Limb (tissue), 2 donors: Measurements from ENCODE around the gene LRRN1.

Experiments used
- DNase-seq, 2 donors: peaks; one replicate each; pipeline ENCODE4 v3.0.0-alpha.2; 2016; ENCODE audit errors: extremely low spot score in 2 of 2

LRRN1 gene

DNA sequence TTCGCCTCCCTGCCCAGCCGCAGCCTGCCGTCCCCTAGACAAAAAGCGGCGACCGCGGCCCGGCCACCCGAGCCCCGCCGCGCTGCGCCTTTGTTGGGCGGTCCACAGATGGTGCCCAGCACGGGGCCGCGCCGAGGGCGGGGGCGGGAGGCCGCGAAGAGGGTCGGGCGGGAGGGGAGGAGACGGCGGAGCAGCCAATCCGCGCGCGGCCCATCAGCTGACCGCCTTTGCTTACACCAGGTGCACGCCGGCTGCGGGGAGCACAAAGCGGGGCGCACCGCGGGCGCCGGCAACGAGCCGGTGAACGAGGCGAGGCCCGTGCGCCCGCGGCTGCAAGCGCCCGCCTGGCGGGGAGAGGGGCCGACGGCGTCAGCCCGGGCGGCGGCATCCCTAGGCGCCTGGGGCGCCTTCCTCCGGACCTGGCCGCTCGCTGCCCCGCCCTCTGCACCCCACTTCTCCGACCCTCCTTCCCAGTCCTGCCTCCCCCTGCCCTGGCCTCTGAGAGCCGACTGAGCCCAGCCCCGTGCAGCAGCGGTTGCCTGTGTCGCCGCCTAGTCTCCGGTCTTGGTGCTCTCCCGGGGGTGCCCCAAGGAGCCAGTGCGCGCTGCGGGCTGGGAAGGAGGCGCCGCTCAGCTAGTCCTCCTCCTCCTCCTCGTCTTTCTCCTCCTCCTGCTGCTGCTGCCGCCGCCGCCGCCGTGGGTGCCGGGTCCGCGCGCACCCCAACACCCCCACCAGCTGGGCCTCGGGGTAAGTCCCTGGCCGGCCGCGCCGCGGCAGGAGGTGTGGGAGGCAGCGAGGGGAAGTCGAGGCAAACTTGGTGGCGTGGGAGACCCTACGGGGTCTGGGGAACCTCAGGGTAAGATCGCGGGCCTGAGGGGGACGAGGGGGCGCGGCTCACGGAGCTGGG lies at the start of gene LRRN1:
TSS of gene LRRN1 (plus strand) at position 259 of the 907 bp plus-strand sequence. CDS start 45,211 bp downstream, outside the sequence.
- DNase-seq = peak; percentile 86 to 92

DNA sequence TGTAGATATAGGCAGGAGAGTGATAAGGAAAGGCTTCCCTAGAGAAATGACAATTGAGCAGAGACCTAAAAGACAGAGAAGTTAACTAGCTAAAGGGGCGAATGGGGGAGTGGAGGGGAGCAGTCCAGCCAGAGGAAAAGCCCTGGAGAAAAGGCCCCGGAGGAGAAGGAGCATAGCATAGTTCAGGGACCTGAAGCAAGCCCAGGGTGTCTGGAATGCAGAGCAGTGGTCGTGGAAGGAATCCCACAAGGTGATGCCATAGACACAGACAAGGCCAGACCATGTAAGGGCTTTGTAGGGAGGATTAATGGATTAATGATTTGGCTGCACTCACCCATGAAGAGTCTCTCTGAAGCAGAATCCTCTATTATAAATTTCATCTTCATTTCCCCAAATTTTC lies 45.8 kb upstream of the LRRN1 start:
- no peak for DNase-seq

DNA sequence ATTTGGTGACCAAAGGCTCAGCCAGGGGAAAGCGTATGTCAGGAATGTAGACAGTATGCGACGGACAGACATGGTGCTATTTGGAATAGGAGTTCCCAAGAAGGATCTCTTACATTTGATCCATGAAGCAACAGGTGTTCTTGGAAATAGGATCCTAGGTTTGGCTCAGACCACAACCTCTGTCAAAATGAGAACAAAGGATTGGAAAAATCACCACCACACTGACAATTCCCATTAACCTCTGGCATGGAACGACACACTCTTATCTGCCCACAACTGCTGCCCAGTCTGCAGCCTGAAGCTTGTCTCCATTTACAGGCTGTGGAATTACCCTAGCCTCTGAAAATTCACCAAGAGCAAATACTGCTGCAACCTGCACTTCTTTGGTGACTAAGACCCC lies 33.6 kb upstream of the LRRN1 start:
- peak in 1 of 2 donors; percentile 34 for DNase-seq

DNA sequence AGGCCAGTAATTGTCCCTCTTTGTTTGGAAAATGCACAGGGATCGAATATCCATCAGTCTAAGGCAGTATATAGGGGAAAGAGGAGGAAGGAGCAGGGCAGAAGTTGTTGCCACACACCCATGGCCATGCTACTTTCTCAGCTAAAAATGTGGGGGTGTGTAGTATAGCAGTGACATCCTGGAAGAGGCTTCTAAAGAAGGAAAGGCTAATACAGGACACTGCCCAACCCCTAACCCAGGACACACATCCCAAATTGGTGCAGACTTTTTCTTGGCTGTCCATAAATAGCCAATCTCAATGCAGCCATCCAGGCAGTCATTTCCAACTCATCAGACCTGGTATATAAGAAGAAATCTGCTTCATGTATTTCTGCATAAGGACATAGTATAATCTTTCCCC lies 33.1 kb upstream of the LRRN1 start:
- DNase-seq = no peak

DNA sequence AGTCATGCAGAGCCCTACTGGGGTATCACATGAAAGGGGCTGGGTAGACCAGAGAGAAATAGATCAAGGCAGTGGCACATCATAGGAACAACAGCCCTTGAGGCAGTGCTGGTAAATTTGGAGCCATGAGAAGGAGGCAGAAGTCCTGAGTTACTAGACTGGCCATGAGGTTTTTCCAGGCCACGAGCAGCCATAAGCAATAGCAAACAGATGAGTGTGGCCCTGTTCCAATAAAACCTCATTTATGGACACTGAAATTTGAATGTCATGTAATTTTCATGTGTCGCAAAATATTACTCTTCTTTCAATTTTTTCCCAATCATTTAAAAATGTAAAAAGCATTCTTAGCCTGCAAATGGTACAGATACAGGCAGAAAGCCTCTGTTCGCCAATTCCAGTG lies 28.1 kb upstream of the LRRN1 start:
- DNase-seq = no peak

DNA sequence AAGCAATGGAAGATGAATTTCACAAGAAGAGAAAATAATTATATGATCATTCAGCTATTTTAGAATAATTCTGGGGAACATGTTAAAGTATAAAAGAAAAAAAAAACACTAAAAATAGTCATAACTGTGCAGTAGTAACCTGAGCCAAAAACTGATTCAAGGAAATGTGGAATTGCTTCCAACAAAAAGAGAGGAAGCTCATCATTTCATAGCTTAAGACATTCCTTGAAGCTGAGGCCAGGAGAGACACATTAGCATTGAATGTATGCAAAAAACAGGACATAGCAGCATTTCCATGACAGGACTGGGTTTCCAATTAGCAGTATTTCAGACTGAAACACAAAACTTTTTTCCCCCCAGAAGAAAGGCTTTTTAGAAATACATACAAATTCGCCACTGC lies 27.7 kb upstream of the LRRN1 start:
- peak in 1 of 2 donors; percentile 58 for DNase-seq

DNA sequence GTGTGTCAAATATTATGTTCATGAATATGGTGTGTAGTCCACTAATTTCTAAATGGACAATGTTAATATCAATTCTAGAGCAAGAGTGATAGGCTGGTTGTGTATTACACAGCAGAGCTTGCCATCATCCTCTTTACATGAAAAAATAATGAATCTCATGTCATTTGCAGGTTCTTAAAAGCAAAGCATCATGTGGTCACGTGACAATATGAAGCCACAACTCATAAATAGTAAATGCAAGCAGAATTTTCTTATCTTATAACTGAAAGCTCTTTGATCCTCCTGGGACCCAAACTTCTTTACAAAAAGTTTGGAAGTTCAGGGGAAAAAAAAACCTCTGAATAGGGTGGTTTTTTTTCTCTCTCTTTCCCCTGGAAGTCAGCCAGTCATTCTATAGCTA lies 26.9 kb upstream of the LRRN1 start:
- DNase-seq = no peak

DNA sequence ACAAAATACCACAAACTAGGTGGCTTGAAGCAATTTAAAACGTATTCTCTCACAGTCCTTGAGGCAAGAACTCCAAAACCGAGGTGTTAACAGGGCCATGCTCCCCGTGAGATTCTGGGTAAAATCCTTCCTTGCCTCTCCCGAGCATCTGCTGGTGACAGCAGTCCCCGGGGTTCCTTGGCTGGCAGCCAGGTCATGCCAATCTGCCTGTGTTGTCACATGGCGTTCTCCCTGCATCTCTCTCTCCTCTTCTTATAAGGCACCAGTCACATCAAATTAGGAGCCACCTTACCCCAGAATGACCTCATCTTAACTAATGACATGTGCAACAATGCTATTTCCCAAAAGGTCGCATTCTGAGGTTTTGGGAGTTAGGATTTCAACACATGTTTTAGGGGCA lies 26.3 kb upstream of the LRRN1 start:
- peak in 1 of 2 donors; percentile 59 for DNase-seq

DNA sequence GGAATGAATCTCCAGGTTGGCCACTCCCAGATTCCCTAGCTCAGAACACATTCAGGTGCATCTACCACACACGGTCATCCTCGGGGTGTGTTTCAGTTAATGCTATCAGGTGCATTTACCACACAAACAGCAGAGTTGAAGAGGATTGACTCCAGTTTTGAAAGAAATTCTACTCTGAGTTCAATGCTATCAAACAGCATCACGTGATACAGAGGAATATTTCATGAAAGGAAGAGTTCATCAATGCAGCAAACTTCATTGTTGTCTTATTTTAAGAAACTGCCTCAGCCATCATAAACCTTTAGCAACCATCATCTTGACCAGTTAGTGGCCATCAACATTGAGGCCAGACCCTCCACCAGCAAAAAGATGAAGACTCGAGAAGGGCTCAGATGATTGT lies 22.6 kb upstream of the LRRN1 start:
- no peak for DNase-seq

DNA sequence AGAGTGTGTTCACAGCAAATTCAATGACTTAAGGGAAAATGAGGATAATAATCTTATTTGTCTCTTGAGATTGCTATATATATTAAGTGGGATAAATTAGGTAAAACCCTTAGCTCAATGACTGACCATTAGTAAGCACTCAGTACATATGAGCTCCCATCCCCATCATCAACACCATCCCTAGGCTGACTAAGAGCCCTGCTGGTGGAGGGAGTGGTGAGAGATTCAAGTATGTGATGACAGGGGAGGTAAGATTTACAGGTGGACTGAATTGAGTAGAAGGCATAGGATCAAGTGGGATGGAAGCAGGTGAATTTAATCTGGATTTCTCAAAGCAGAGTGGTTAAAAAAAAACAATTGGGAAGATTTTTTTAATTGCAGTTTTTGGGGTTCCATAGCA lies 21.0 kb upstream of the LRRN1 start:
- DNase-seq = no peak

DNA sequence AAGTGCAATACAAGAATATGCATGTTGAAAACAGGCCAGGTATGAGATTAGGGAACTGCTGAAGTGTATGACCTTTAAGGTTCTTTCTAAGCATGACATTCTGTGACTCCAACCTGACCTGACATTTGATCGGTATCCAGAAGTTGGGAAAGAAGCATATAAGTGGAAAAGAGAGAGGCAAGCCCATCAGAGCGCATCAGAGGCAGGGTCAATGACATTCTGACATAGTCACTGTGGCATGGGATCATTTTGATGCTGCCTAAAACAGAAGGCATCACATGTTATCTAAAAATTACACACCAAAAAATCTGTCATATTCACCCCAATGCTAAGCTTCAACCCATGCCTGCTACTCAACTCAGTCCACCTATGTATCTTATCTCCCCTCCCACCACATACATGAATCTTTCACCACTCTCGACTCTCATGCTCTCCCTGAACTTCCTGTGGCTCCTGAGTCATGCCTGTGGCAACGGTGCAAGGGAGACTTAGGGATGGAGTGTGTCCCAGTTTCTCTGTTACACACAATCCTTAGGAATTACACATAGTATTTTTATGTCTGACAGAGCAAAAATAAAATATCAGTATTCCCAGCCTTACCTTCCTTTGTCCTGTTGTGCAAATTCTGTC lies 20.5 kb upstream of the LRRN1 start:
- DNase-seq = no peak

DNA sequence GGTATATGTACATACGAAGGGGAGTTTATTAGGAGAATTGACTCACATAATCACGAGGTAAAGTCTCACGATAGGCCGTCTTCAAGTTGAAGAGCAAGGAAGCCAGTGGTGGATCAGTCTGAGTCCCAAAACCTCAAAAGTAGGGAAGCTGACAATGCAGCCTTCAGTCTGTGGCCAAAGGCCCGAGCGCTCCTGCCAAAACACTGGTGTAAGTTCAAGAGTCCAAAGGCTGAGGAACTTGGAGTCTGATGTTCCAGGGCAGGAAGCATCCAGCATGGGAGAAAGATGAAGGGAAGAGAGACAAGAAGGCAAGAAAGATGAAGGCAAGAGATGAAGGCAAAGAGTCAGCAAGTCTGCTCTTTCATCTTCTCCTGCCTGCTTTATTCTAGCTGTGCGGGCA lies 16.8 kb upstream of the LRRN1 start:
- DNase-seq = no peak

DNA sequence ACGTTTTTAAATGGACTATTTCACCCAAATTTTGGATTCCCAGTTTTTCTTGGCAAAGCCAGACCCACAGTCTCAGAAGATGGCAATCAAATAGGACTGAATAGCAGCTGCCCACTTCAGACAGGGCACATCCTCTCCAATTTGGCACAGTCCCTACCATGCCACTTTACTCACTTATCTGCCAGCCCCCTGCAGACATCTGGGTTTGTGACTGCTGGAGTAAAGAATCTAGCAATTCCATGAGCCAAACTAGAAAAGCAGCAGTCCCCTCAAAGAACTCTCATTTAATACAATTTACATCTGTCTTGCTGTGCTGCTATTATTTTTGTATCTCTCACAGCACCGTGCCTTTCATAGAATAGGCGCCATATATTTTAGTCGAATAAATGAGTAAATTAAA lies 16.0 kb upstream of the LRRN1 start:
- no peak for DNase-seq

DNA sequence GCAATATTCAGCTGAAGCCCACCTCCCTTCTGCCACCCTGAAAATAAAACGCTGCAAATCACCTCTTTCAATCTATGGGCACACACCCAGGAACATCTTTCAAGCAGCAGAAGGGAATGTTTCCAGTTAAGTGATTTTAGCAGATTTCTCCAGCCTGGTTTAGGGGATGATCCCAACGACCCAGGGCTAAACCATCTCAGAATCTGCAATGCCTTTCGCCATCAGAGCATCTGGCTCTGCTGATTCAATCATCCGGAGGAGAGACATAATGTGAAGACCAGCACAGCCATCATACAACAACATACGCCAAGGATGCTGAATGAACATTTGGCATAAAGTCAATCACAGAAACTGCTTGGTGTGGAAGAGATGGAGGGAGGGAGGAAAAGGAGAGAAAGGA lies 15.5 kb upstream of the LRRN1 start:
- DNase-seq = no peak

DNA sequence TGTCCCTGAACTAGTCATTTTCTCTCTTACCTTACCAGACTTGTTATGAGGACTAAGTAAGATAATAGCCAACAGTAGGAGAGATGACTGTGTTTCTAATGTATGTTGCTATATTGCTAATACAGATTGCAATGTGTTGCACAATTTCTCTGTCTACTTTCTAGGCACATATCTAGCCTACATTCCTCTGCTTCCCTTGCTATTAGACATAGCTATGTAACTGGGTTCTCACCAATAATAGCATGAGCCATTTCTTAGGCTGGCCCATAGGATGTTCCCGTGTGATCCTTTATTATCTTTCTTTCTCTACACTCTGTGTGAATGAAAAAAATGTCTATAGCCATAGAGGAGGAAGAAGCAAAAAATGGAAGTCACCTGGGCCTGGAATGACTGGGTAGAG lies 6.8 kb upstream of the LRRN1 start:
- DNase-seq = no peak

DNA sequence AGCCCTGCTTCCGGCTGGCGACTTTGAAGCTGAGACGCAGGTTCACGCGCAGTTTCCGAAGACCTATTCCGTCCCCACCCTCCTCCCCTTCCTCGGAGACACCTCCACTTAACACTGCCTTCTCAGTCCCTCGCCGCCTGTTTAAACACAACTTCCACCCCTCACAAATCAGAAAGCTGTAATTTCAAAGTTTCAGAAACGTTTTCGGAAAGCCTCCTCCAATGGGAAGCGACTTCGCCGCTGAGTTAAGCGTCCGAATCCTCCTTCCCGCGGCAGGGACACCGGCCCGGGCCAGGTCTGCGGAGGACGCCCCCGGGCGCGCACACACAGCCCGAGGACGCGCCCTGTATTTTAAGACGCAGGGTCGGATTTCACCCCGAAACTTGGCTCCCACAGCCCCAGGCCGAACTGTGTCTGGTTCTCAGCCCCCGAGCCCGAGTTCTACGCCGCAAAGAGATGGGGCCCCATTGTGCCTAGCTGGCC lies 559 bp upstream of the LRRN1 start:
- peak in 1 of 2 donors; percentile 51 for DNase-seq

DNA sequence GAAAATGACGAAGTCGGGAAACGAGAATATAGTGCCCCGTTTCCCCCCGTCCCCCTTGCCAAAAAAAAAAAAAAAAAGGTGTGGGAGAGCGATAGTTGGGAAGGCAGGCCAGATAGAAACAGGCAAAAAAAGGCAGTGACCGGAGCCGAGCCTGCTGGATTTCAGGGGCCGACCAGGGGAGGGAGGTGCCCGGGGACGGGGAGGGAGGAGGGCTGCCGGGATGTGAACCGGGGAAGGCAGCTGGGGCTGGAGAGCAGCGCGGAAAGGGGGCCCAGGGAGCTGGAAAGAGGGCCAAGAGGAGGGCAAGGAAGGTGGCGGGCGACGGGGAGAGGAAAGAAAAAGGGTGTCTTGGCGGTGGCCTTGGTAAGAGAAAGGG lies 837 bp downstream of the LRRN1 start:
- peak in 1 of 2 donors; percentile 77 for DNase-seq

DNA sequence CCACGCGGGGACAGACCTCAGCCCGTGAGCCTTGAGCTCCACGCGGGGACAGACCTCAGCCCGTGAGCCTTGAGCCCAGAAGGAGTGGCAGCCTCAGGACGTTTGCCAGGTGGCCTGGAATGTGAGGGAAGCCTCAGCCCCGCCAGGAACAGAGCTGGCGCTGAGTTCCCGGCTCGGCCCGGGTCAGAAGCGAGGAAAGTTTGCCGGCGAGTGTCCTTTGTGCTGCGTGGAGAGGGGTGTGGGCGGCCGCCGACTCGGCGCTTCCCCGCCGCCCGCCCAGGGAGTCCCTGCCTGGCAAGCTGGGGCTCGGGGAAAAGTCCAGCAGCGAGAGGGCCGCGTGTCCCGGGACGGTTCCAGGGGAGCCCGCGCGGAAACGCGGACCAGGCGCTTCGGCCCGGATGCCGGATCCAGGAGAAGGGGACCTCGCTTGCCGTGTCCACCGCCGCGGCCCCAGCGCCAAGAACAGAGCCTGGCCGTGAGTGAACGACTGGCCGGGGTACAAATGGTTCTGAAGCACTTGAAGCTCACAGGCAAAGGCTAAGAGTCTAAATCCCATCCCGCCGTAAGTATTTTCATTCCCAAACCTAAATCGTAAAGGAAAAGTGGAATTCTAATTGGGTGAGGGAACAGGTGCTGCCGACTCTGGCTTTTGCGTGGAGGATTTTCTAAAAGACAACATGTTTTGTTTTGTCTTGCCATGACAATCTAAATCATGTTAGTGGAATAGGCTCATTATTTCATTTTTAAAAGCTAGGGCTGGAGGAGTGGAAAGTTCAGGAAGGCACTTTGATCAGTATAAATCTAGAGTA lies 1.7 kb downstream of the LRRN1 start:
- peak in 1 of 2 donors; percentile 59 for DNase-seq

DNA sequence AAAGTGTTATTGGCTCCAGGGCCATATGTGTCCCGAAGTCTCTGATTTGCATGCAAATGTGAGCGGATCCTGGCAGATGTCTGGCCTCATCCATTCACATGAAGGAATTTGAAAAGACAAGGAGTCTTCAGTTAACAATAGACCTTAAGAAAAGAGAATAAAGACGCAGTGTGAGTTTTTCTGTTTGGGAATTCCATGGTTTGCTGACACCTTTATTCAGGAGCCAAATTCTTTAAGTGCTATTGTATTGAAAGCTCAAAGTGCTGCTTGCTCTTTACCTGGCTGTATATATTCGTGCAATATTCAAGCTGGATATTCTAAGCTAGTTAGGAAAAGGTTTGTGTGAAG lies 2.2 kb downstream of the LRRN1 start:
- no peak for DNase-seq

DNA sequence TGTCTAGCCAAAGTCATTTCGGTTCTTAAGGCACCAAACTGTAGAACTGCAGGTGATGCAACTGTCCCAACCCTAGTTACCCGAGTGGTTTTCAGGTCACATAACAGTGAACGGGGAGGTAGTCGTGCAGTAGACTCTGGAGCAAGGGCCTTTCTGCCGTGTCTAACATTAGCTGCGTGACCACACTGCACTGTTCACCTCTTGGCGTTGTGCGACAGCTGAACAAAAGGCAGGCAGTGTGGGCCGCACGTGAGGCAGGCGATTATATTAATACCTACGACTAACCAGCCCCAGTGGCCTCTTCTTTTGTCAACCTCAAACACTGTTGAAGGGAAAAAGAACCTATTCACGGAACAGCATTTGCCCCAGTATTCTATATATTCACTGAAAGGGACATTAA lies 2.8 kb downstream of the LRRN1 start:
- peak in 1 of 2 donors; percentile 41 for DNase-seq

DNA sequence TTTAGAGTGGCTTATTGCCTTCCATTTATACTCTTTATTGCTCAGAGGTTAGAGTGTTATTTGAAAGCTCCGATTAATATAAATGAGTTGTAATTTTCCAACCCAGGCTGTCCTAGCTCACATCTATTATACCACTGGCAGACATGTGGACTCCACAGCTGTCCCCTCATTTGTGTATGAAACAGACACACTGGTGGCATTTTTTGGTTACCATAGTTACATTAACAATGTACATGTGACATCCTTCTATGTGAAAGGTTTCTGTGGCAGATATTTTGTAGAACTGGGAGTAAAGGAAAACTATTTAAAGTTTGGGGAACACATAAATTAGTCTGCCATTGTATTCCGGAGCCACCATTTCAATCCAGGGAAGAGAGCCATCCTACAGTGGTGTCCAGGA lies 5.3 kb downstream of the LRRN1 start:
- DNase-seq = no peak

DNA sequence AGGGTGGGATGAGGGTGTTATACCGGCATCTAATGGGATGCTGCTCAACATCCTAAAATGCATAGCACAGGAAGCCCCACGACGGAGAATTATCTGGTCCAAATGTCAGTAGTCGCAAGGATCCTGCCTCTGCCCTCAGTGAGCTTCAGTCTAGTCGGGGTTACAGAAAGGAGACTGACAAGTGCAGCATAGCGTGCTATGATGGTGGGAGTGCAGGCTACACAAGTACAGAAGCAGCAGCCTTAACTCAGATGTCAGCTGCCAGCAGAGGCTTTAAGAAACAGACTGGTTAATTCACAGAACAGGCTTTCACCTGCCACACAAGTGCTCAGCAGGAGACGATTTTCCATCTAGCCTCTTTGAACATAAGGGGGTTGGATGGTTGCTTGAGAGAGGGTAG lies 6.9 kb downstream of the LRRN1 start:
- DNase-seq = no peak
